Measurements from ENCODE around the gene GFOD1. TPM values are rescaled to one million over a fixed set of nuclear protein-coding genes. Genes with fewer than 3 reads are reported as not detected.

The GFOD1 gene
- total and polyA plus RNA-seq, 2 of the 4 experiments (the other 2 are of a cell fraction), result 1.8 to 3.4 TPM

GRCh38 chr6:13319891-13320564 lies 167.4 kb downstream of the GFOD1 start:
- Histone ChIP-seq H4K20me1 (ENCODE audit: insufficient read depth, low read length) (no peaks in the 10 kb centered on the region), H4K5ac (ENCODE audit: low read depth, low read length) (no peak overlapping the region), H3K14ac (replicated peaks; ENCODE audit: low read depth, low read length) (no peak overlapping the region), H2AFZ (replicated peaks; ENCODE audit: low read length, poor library complexity) (no peak overlapping the region), H4K8ac (ENCODE audit: low read depth in 2 of 2, low read length in 2 of 2) (no peak overlapping the region), H2AK9ac (replicated peaks; ENCODE audit: low read depth, low read length, poor library complexity) (no peak overlapping the region), H3K56ac (ENCODE audit: extremely low read depth, insufficient read depth, low read length) (no peak overlapping the region), H3K27me3 (ENCODE audit: control insufficient read depth, insufficient read depth, low read length) (no peaks in the 10 kb centered on the region), H3K23ac (ENCODE audit: low read depth, low read length) (no peak overlapping the region), H3K36me3 (ENCODE audit: control insufficient read depth, insufficient read depth, low read length) (peaks cover 40% of the 10 kb centered on the region), H3K4me1 (ENCODE audit: control insufficient read depth, insufficient read depth, low read length) (no peaks in the 10 kb centered on the region), H4K91ac (ENCODE audit: insufficient read depth, low read depth, low read length) (no peak overlapping the region), H3K9ac (ENCODE audit: low read depth, low read length) (no peak overlapping the region), H3K9me1 (ENCODE audit: insufficient read depth, low read length) (peaks cover 4% of the 10 kb centered on the region), H3K18ac (ENCODE audit: low read depth, low read length) (no peak overlapping the region), H3K4ac (ENCODE audit: low read depth, low read length) (no peak overlapping the region), H2BK15ac (ENCODE audit: low read depth, low read length) (no peak overlapping the region), H3K4me3 (ENCODE audit: insufficient read depth, low read depth, low read length) (no peak overlapping the region), H2AK5ac (ENCODE audit: low read depth, low read length) (no peak overlapping the region), H2BK120ac (ENCODE audit: low read depth, low read length) (no peak overlapping the region), H2BK20ac (ENCODE audit: low read depth, low read length) (no peak overlapping the region), H3K9me3 (ENCODE audit: control insufficient read depth, insufficient read depth, low read length) (no peaks in the 10 kb centered on the region), H3K79me1 (ENCODE audit: low read depth in 1 of 2, low read length in 2 of 2) (no peaks in the 10 kb centered on the region; a peak in 1 of 4 replicates), H2BK5ac (ENCODE audit: low read depth, low read length, poor library complexity, severe bottlenecking) (no peak overlapping the region), H3K4me2 (ENCODE audit: low read depth, low read length) (no peak overlapping the region), H3K27ac (ENCODE audit: insufficient read depth, low read length) (no peak overlapping the region)
- DNase-seq, result no peak
- POLR2A ChIA-PET (ENCODE audit: unreplicated experiment), result no interaction called here
- CTCF ChIA-PET, result interaction anchor here (0.6 kb wide), 2 partner anchors 11 to 34 kb away, joined by 3 to 4 read pairs; no protein-coding TSS in a partner anchor
- BruUV-seq (replicated peaks), result no TSS peak
- TF ChIP-seq MAZ (IDR thresholded peaks at IDR 0.05; ENCODE audit: borderline replicate concordance, low read depth, low read length) (no peak), SMC3 (IDR thresholded peaks at IDR 0.05; ENCODE audit: low read depth, low read length) (no peak), CTCF (conservative IDR thresholded peaks at IDR 0.05; ENCODE audit: low read depth, low read length) (no peak), RCOR1 (IDR thresholded peaks at IDR 0.05; ENCODE audit: insufficient replicate concordance, low read length) (no peak), NFE2L2 (IDR thresholded peaks at IDR 0.05; ENCODE audit: low read depth, low read length) (no peak), MXI1 (IDR thresholded peaks at IDR 0.05; ENCODE audit: borderline replicate concordance, low read depth, low read length) (no peak), RAD21 (IDR thresholded peaks at IDR 0.05; ENCODE audit: low read length) (no peak), ELK1 (IDR thresholded peaks at IDR 0.05; ENCODE audit: borderline replicate concordance, low read depth, low read length) (no peak), CHD1 (IDR thresholded peaks at IDR 0.05; ENCODE audit: low read depth, low read length) (no peak), FOS (IDR thresholded peaks at IDR 0.05; ENCODE audit: low read depth, low read length) (no peak), BHLHE40 (IDR thresholded peaks at IDR 0.05; ENCODE audit: low read depth, low read length) (no peak), USF2 (IDR thresholded peaks at IDR 0.05; ENCODE audit: low read depth, low read length) (no peak), POLR2A (IDR thresholded peaks at IDR 0.05; ENCODE audit: low read depth, low read length) (no peak), RFX5 (IDR thresholded peaks at IDR 0.05; ENCODE audit: low read depth, low read length) (no peak)
- intact Hi-C loops (cut with micrococcal nuclease) (no loop called here), in situ Hi-C loops (cut with MboI; ENCODE audit: low sequenced_read_pairs) (no loop called here), dilution Hi-C loops (cut with HindIII; ENCODE audit: low sequenced_read_pairs, unreplicated experiment) (no loop called here)
- ATAC-seq (ENCODE audit: low read depth), result no peak
- 100% methylated on average over 1 of the region's 5 CpGs; no CpG with 5 or more reads in 1 of the 2 experiments for WGBS, 2 experiments (ENCODE audit: extremely low coverage in 2 of 2, insufficient read length in 1 of 2)
